ENCODE results near the gene GALNT13. TPM values are rescaled to one million over a fixed set of nuclear protein-coding genes. Genes with fewer than 3 reads are reported as not detected.

The GALNT13 gene
- total RNA-seq, 1 donor from 2014 or later: 7.2 TPM

GRCh38 chr2:154403242-154403790, 531.6 kb downstream of the GALNT13 start:
- H3K4me3 Mint-ChIP-seq (ENCODE audit: low read depth): no peak overlapping the region
- no peaks in the 10 kb centered on the region for H3K36me3 Mint-ChIP-seq (ENCODE audit: insufficient read depth)
- H3K4me1 Mint-ChIP-seq (ENCODE audit: low read depth): peaks cover 4% of the 10 kb centered on the region
- H3K27me3 Mint-ChIP-seq: no peaks in the 10 kb centered on the region
- H3K9me3 Mint-ChIP-seq (ENCODE audit: low read depth): no peaks in the 10 kb centered on the region
- no peak for DNase-seq (ENCODE audit: low spot score, unreplicated experiment)
- no peak overlapping the region for H3K27ac Mint-ChIP-seq
- no peak for TF ChIP-seq CTCF (IDR thresholded peaks at IDR 0.05; ENCODE audit: unreplicated experiment)

- no peak for TF ChIP-seq CTCF (IDR thresholded peaks at IDR 0.05; ENCODE audit: unreplicated experiment)
- no peaks in the 10 kb centered on the region for H3K27me3 Mint-ChIP-seq
- no peak for DNase-seq (ENCODE audit: low spot score, unreplicated experiment)
- H3K4me3 Mint-ChIP-seq (ENCODE audit: low read depth): no peak overlapping the region
- H3K36me3 Mint-ChIP-seq (ENCODE audit: insufficient read depth): no peaks in the 10 kb centered on the region
- H3K9me3 Mint-ChIP-seq (ENCODE audit: low read depth): no peaks in the 10 kb centered on the region
- no peak overlapping the region for H3K27ac Mint-ChIP-seq
- no peaks in the 10 kb centered on the region for H3K4me1 Mint-ChIP-seq (ENCODE audit: low read depth)
Observed at GRCh38 chr2:154408786-154409185, 537.1 kb downstream of the GALNT13 start.

GRCh38 chr2:154422251-154422650, 550.5 kb downstream of the GALNT13 start:
- Mint-ChIP-seq H3K4me1 (ENCODE audit: low read depth) (no peaks in the 10 kb centered on the region), H3K36me3 (ENCODE audit: insufficient read depth) (no peaks in the 10 kb centered on the region), H3K9me3 (ENCODE audit: low read depth) (no peaks in the 10 kb centered on the region), H3K4me3 (ENCODE audit: low read depth) (no peak overlapping the region), H3K27ac (no peak overlapping the region), H3K27me3 (no peaks in the 10 kb centered on the region)
- TF ChIP-seq CTCF (IDR thresholded peaks at IDR 0.05; ENCODE audit: unreplicated experiment): no peak
- no peak for DNase-seq (ENCODE audit: low spot score, unreplicated experiment)

GRCh38 chr2:154425994-154426393, 554.3 kb downstream of the GALNT13 start:
- no peak for DNase-seq (ENCODE audit: low spot score, unreplicated experiment)
- Mint-ChIP-seq H3K4me1 (ENCODE audit: low read depth) (no peaks in the 10 kb centered on the region), H3K9me3 (ENCODE audit: low read depth) (no peaks in the 10 kb centered on the region)

GRCh38 chr2:154427453-154427852, 555.7 kb downstream of the GALNT13 start:
- Mint-ChIP-seq H3K27ac (no peak overlapping the region), H3K27me3 (no peaks in the 10 kb centered on the region), H3K9me3 (ENCODE audit: low read depth) (peaks cover 3% of the 10 kb centered on the region), H3K4me1 (ENCODE audit: low read depth) (no peaks in the 10 kb centered on the region), H3K36me3 (ENCODE audit: insufficient read depth) (peaks cover 2% of the 10 kb centered on the region), H3K4me3 (ENCODE audit: low read depth) (no peak overlapping the region)
- TF ChIP-seq CTCF (IDR thresholded peaks at IDR 0.05; ENCODE audit: unreplicated experiment): no peak
- DNase-seq (ENCODE audit: low spot score, unreplicated experiment): no peak

More at GRCh38 chr2:154425994-154426393, 554.3 kb downstream of the GALNT13 start:
- H3K4me3 Mint-ChIP-seq (ENCODE audit: low read depth): no peak overlapping the region
- H3K27ac Mint-ChIP-seq: no peak overlapping the region
- H3K36me3 Mint-ChIP-seq (ENCODE audit: insufficient read depth): no peaks in the 10 kb centered on the region
- no peak for TF ChIP-seq CTCF (IDR thresholded peaks at IDR 0.05; ENCODE audit: unreplicated experiment)
- H3K27me3 Mint-ChIP-seq: no peaks in the 10 kb centered on the region

Data from progenitor cell of endocrine pancreas (in vitro differentiated cells).